ENCODE measurements around the gene MN1.

DNA sequence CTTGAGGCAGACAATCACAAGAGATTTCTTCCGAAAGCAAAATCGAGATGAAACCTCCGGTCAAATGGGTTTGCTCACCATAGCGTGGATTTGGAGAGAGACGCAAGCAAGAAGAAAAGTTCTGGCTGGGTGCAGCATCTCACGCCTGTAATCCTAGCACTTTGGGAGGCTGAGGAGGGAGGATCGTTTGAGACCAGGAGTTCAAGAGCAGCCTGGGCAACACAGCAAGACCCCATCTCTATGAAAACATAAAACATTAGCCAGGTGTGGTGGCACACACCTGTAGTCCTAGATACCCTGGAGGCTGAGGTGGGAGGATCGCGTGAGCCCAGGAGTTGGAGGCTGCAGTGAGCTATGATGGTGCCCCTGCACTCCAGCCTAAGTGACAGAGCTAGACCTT is 24.4 kb downstream of the MN1 start:
- TF ChIP-seq EZH2 (IDR thresholded peaks at IDR 0.05; ENCODE audit: low read depth, unreplicated experiment) = no peak
- TF ChIP-seq, protein P1, sequence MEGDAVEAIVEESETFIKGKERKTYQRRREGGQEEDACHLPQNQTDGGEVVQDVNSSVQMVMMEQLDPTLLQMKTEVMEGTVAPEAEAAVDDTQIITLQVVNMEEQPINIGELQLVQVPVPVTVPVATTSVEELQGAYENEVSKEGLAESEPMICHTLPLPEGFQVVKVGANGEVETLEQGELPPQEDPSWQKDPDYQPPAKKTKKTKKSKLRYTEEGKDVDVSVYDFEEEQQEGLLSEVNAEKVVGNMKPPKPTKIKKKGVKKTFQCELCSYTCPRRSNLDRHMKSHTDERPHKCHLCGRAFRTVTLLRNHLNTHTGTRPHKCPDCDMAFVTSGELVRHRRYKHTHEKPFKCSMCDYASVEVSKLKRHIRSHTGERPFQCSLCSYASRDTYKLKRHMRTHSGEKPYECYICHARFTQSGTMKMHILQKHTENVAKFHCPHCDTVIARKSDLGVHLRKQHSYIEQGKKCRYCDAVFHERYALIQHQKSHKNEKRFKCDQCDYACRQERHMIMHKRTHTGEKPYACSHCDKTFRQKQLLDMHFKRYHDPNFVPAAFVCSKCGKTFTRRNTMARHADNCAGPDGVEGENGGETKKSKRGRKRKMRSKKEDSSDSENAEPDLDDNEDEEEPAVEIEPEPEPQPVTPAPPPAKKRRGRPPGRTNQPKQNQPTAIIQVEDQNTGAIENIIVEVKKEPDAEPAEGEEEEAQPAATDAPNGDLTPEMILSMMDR (conservative IDR thresholded peaks at IDR 0.05; ENCODE audit: low read depth in 2 of 2) = no peak
- TF ChIP-seq JUNB (IDR thresholded peaks at IDR 0.05; ENCODE audit: unreplicated experiment) = no peak
- TF ChIP-seq, protein P2, sequence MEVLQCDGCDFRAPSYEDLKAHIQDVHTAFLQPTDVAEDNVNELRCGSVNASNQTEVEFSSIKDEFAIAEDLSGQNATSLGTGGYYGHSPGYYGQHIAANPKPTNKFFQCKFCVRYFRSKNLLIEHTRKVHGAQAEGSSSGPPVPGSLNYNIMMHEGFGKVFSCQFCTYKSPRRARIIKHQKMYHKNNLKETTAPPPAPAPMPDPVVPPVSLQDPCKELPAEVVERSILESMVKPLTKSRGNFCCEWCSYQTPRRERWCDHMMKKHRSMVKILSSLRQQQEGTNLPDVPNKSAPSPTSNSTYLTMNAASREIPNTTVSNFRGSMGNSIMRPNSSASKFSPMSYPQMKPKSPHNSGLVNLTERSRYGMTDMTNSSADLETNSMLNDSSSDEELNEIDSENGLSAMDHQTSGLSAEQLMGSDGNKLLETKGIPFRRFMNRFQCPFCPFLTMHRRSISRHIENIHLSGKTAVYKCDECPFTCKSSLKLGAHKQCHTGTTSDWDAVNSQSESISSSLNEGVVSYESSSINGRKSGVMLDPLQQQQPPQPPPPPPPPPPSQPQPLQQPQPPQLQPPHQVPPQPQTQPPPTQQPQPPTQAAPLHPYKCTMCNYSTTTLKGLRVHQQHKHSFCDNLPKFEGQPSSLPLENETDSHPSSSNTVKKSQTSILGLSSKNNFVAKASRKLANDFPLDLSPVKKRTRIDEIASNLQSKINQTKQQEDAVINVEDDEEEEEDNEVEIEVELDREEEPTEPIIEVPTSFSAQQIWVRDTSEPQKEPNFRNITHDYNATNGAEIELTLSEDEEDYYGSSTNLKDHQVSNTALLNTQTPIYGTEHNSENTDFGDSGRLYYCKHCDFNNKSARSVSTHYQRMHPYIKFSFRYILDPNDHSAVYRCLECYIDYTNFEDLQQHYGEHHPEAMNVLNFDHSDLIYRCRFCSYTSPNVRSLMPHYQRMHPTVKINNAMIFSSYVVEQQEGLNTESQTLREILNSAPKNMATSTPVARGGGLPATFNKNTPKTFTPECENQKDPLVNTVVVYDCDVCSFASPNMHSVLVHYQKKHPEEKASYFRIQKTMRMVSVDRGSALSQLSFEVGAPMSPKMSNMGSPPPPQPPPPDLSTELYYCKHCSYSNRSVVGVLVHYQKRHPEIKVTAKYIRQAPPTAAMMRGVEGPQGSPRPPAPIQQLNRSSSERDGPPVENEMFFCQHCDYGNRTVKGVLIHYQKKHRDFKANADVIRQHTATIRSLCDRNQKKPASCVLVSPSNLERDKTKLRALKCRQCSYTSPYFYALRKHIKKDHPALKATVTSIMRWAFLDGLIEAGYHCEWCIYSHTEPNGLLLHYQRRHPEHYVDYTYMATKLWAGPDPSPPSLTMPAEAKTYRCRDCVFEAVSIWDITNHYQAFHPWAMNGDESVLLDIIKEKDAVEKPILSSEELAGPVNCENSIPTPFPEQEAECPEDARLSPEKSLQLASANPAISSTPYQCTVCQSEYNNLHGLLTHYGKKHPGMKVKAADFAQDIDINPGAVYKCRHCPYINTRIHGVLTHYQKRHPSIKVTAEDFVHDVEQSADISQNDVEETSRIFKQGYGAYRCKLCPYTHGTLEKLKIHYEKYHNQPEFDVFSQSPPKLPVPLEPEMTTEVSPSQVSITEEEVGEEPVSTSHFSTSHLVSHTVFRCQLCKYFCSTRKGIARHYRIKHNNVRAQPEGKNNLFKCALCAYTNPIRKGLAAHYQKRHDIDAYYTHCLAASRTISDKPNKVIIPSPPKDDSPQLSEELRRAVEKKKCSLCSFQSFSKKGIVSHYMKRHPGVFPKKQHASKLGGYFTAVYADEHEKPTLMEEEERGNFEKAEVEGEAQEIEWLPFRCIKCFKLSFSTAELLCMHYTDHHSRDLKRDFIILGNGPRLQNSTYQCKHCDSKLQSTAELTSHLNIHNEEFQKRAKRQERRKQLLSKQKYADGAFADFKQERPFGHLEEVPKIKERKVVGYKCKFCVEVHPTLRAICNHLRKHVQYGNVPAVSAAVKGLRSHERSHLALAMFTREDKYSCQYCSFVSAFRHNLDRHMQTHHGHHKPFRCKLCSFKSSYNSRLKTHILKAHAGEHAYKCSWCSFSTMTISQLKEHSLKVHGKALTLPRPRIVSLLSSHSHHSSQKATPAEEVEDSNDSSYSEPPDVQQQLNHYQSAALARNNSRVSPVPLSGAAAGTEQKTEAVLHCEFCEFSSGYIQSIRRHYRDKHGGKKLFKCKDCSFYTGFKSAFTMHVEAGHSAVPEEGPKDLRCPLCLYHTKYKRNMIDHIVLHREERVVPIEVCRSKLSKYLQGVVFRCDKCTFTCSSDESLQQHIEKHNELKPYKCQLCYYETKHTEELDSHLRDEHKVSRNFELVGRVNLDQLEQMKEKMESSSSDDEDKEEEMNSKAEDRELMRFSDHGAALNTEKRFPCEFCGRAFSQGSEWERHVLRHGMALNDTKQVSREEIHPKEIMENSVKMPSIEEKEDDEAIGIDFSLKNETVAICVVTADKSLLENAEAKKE (CRISPR knock-in tag; IDR thresholded peaks at IDR 0.05) = no peak
